Liver (tissue), 9 donors: Measurements from ENCODE around the gene PTTG2. TPM values are rescaled to one million over a fixed set of nuclear protein-coding genes. Genes with fewer than 3 reads are reported as not detected.
A peak's percentile ranks its signal among the peaks of the same experiment; 100 is the strongest.

Experiments
- DNase-seq: peaks from one replicate; pipeline ENCODE4 v3.0.0-alpha.2; 2017; ENCODE audit warnings: low spot score
- H3K27ac ChIP-seq, 2 donors: one replicate each; pipeline ENCODE4 v1.7.0; 2013; ENCODE audit warnings: inconsistent platforms in 2 of 2, low read length in 2 of 2, control low read depth in 1 of 2, low read depth in 1 of 2, mild to moderate bottlenecking in 1 of 2
- H3K27me3 ChIP-seq, 4 donors: one replicate each; pipeline versions ENCODE4 v1.6.1 to v1.7.0; 2013; ENCODE audit warnings: low read length in 3 of 4, inconsistent platforms in 1 of 4, mild to moderate bottlenecking in 1 of 4, moderate library complexity in 1 of 4; ENCODE audit not compliant: control insufficient read depth in 4 of 4, insufficient read depth in 4 of 4
- H3K36me3 ChIP-seq, 4 donors: one replicate each; pipeline versions ENCODE4 v1.6.1 to v1.7.0; 2013; ENCODE audit warnings: low read length in 3 of 4, mild to moderate bottlenecking in 3 of 4, low read depth in 1 of 4, moderate library complexity in 1 of 4; ENCODE audit not compliant: control insufficient read depth in 4 of 4, insufficient read depth in 3 of 4
- H3K4me1 ChIP-seq, 4 donors: one replicate each; pipeline versions ENCODE4 v1.6.1 to v1.7.0; 2013; ENCODE audit warnings: low read length in 3 of 4, mild to moderate bottlenecking in 3 of 4, moderate library complexity in 1 of 4; ENCODE audit not compliant: control insufficient read depth in 4 of 4, insufficient read depth in 4 of 4
- H3K4me3 ChIP-seq, 3 donors: one replicate each; pipeline versions ENCODE4 v1.6.1 to v1.7.0; 2013; ENCODE audit warnings: low read length in 3 of 3, control low read depth in 1 of 3, low read depth in 1 of 3, mild to moderate bottlenecking in 1 of 3
- H3K9ac ChIP-seq, 2 donors: one replicate each; pipeline ENCODE4 v1.7.0; 2013; ENCODE audit warnings: low read length in 2 of 2, mild to moderate bottlenecking in 2 of 2, moderate library complexity in 2 of 2, control low read depth in 1 of 2, low read depth in 1 of 2
- H3K9me3 ChIP-seq, 4 donors: one replicate each; pipeline versions ENCODE4 v1.6.1 to v1.7.0; 2013; ENCODE audit warnings: low read length in 3 of 4; ENCODE audit not compliant: control insufficient read depth in 4 of 4
- ATF3 ChIP-seq: IDR thresholded peaks from 2 replicates; pipeline ENCODE4 v1.6.1; 2016; ENCODE audit warnings: antibody characterized with exemption
- CTCF ChIP-seq: fragments of 150-350 bp; IDR thresholded peaks from 2 replicates; pipeline ENCODE4 v1.5.1; 2017; ENCODE audit warnings: improper control_type of control experiment, low read depth, low read length; ENCODE audit not compliant: missing input control
- FOXA1 ChIP-seq: IDR thresholded peaks from 2 replicates; pipeline ENCODE4 v1.6.1; 2016; ENCODE audit warnings: antibody characterized with exemption
- FOXA2 ChIP-seq: IDR thresholded peaks from 2 replicates; pipeline ENCODE4 v1.6.1; 2016; ENCODE audit warnings: antibody characterized with exemption
- GABPA ChIP-seq, 2 donors: IDR thresholded peaks in 1 of 2; conservative IDR thresholded peaks in 1 of 2; 2 replicates each; pipeline ENCODE4 v1.6.1; 2016; ENCODE audit warnings: antibody characterized with exemption in 2 of 2, mild to moderate bottlenecking in 1 of 2, moderate library complexity in 1 of 2
- HNF4A ChIP-seq, 2 donors: conservative IDR thresholded peaks; 2 replicates each; pipeline ENCODE4 v1.6.1; 2016; ENCODE audit warnings: antibody characterized with exemption in 2 of 2, mild to moderate bottlenecking in 2 of 2
- JUND ChIP-seq, 2 donors: IDR thresholded peaks; 2 replicates each; pipeline ENCODE4 v1.6.1; 2016; ENCODE audit warnings: antibody characterized with exemption in 2 of 2
- MAX ChIP-seq: IDR thresholded peaks from 2 replicates; pipeline ENCODE4 v1.6.1; 2016; ENCODE audit warnings: antibody characterized with exemption
- NR2F2 ChIP-seq: IDR thresholded peaks from 2 replicates; pipeline ENCODE4 v1.6.1; 2016; ENCODE audit warnings: antibody characterized with exemption
- RAD21 ChIP-seq, 2 donors: IDR thresholded peaks; 2 replicates each; pipeline ENCODE4 v1.6.1; 2016; ENCODE audit warnings: antibody characterized with exemption in 2 of 2, mild to moderate bottlenecking in 2 of 2
- SP1 ChIP-seq: IDR thresholded peaks from 2 replicates; pipeline ENCODE4 v1.6.1; 2018; ENCODE audit warnings: antibody characterized with exemption, mild to moderate bottlenecking
- TAF1 ChIP-seq: conservative IDR thresholded peaks from 2 replicates; pipeline ENCODE4 v1.6.1; 2016; ENCODE audit warnings: antibody characterized with exemption, mild to moderate bottlenecking
- YY1 ChIP-seq: IDR thresholded peaks from 2 replicates; pipeline ENCODE4 v1.6.1; 2016; ENCODE audit warnings: antibody characterized with exemption, mild to moderate bottlenecking
- ZBTB33 ChIP-seq: IDR thresholded peaks from 2 replicates; pipeline ENCODE4 v1.6.1; 2016; ENCODE audit warnings: antibody characterized with exemption
- WGBS: extraction: QIAGEN DNeasy Blood & Tissue Kit; methylation state at CpG from one replicate; pipeline ENCODE4 v1.1.7; 2013; 5-methylcytosine and 5-hydroxymethylcytosine counted together
- polyA plus RNA-seq, 2 donors: library from polyadenylated mRNA; stranded (reverse) in 1 of 2; unstranded in 1 of 2; fragments of 200-250 nt in 1 of 2; fragments of >200 nt in 1 of 2; fragmentation: Nextera tagmentation in 1 of 2; extraction: Ambion mirVana in 1 of 2; gene quantifications; one replicate each; pipeline versions ENCODE4 v1.2.1 to v1.2.3, GENCODE V29; 2013 to 2015
- total RNA-seq, 2 donors: library from RNA; depleted of rRNA; stranded (reverse); fragments of >200 nt; gene quantifications; one replicate each; pipeline ENCODE4 v1.2.3, GENCODE V29; 2014
- donor health status: healthy.
- donor health status: healthy.
- donor health status: healthy.
- donor health status: healthy.
- donor health status: healthy.

Gene PTTG2
- total and polyA plus RNA-seq, 4 donors, result 0.24 to 0.92 TPM; not detected in 2

- no peaks in the 10 kb centered on the region for H3K36me3 ChIP-seq
These were observed 13.6 kb upstream of the PTTG2 start for GRCh38 chr4:37946503-37947179.

GRCh38 chr4:37948542-37948941 is 11.7 kb upstream of the PTTG2 start:
- TF ChIP-seq HNF4A (conservative IDR thresholded peaks at IDR 0.05) (no peak), FOXA1 (no peak), TAF1 (no peak), GABPA (IDR thresholded peaks at IDR 0.05 in 1 of 2, conservative IDR thresholded peaks at IDR 0.05 in 1 of 2) (no peak), MAX (no peak), CTCF (no peak), FOXA2 (no peak), ATF3 (no peak), YY1 (no peak), SP1 (no peak), ZBTB33 (no peak), RAD21 (IDR thresholded peaks at IDR 0.05) (no peak), JUND (IDR thresholded peaks at IDR 0.05) (no peak)

More at GRCh38 chr4:37946503-37947179, 13.6 kb upstream of the PTTG2 start:
- Histone ChIP-seq H3K27ac (no peak overlapping the region), H3K9ac (no peak overlapping the region), H3K9me3 (no peaks in the 10 kb centered on the region), H3K4me1 (peaks cover 0 to 5% (median 0%) of the 10 kb centered on the region in 4 donors), H3K4me3 (no peak overlapping the region), H3K27me3 (no peaks in the 10 kb centered on the region)
- no peak for DNase-seq
- WGBS, result 82% methylated on average over 10 of the region's 10 CpGs
- TF ChIP-seq NR2F2 (peak; percentile 28), CTCF (no peak)

More at GRCh38 chr4:37948542-37948941, 11.7 kb upstream of the PTTG2 start:
- Histone ChIP-seq H3K27ac (no peak overlapping the region), H3K27me3 (no peaks in the 10 kb centered on the region), H3K9me3 (no peaks in the 10 kb centered on the region), H3K4me1 (peaks cover 0 to 7% (median 0%) of the 10 kb centered on the region in 4 donors), H3K9ac (no peak overlapping the region), H3K36me3 (no peaks in the 10 kb centered on the region), H3K4me3 (no peak overlapping the region)
- no peak for DNase-seq
- WGBS, result 81% methylated on average over 4 of the region's 4 CpGs
